Gastrocnemius medialis (tissue), 4 donors: ENCODE data around the gene LDLRAD3.

ENCODE experiments used
- CTCF ChIP-seq, 5 experiments: fragments of 450-650 bp in 3 of 5; fragments of 200-600 bp in 2 of 5; sonication (generic) in 2 of 5; IDR thresholded peaks in 4 of 5; conservative IDR thresholded peaks in 1 of 5; 1 replicate in 4 of 5; 2 replicates in 1 of 5; pipeline ENCODE4 v1.5.1; 2016 to 2019; ENCODE audit warnings: antibody characterized with exemption in 5 of 5, mild to moderate bottlenecking in 3 of 5, moderate library complexity in 3 of 5
- POLR2A ChIP-seq, 2 donors: fragments of 450-650 bp; IDR thresholded peaks; one replicate each; pipeline ENCODE4 v1.6.1; 2017; ENCODE audit warnings: antibody characterized with exemption in 2 of 2, mild to moderate bottlenecking in 2 of 2, moderate library complexity in 2 of 2

GRCh38 chr11:36212564-36213392, 268.9 kb downstream of the LDLRAD3 start:
- no peak for TF ChIP-seq CTCF (IDR thresholded peaks at IDR 0.05 in 4 of 5, conservative IDR thresholded peaks at IDR 0.05 in 1 of 5)
- no peak for TF ChIP-seq POLR2A (IDR thresholded peaks at IDR 0.05)
